ENCODE measurements around the gene JARID2.

JARID2 gene

DNA sequence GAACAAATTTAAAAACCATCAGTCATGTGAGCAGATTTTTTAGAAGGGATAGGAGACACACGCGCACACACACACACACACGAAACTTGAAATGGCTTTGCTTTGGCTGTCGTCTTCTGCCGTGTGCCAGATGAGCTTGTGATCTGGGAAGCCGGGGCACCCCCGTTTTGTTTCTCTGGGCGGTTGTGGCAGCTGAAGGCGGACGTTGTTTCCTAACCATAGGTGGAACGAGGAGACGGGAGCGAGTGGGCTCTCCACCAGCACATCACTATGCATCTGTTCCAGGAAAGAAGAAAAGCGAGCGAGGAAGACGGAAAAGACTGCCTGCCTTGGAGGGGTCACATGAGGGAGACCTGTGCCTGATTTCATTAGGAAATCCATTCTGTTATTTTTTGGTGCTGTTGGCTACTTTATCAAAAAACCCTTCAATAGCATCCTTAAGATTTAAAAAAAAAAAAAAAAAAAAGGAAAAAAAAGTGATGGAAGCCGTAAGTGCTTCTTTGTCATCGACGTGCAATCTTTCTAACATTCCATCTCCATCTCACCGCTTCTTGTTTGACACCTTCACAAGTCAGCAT, 274.8 kb downstream of the JARID2 start:
- DNase-seq (ENCODE audit: low spot score) = no peak

GRCh38 chr6:15521582-15521981, 275.7 kb downstream of the JARID2 start:
- DNase-seq (ENCODE audit: low spot score) = peak; percentile 60

GRCh38 chr6:15522026-15522425, 276.2 kb downstream of the JARID2 start:
- no peak for DNase-seq (ENCODE audit: low spot score)

GRCh38 chr6:15522427-15522826, 276.6 kb downstream of the JARID2 start:
- DNase-seq (ENCODE audit: low spot score) = no peak

DNA sequence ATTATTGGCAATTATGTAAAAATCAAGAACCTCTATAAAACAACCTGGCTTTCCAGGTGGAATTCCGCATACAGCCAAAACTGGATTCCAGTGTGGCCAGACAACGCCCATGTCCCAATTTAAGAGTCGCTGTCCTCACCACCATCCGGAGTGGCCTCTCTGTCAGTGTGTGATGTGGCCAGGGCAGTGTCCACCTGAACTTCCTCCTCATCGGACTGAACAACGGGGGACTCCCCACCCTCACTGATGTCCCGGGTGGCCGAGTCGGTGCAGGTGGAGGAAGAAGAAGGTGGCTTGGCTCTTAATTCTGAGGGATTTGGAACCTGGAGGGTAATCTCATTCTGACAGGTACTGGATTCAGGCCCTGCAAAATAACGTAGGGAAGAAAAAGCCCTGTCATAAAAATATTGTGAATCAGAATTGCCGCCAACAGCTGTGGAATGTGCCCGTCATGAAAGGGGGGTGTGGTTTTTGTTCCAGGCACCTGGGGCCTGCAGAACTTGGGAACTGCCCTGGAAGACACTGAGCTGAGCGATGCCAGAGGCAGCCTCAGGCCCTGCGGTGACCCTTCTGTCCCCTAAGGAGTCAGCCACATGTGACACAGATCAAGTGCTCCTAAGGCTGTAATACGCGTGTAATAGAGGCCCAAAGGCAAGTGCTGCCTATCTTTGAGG, 277.1 kb downstream of the JARID2 start:
- no peak for DNase-seq (ENCODE audit: low spot score)

GRCh38 chr6:15523679-15524630, 278.1 kb downstream of the JARID2 start:
- no peak for DNase-seq (ENCODE audit: low spot score)

DNA sequence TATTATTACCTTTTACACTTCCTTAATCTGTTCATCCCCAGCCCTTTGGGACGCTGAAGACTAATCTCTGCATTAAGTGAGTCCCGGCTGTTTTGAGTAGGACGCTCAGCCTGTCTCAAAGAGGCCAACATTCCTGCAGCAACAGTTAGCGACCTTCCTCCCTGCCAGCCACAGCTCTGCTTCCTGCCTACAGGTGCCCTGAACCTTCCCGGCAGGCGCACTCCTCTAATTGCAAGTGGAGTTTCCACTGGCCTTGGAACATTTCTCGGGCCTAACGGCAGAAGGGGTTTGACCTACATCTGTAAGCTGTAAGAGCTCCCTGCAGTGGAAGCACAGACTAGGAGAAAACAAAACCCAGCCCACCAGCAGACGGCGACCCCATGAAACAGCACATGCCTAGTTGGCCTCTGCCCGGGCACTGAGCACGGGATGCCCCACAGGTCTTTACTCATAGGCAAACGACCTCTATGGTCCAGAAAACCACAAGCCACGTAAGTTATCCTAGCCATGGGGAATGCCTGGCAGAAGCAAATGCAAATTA, 279.1 kb downstream of the JARID2 start:
- DNase-seq (ENCODE audit: low spot score) = no peak

GRCh38 chr6:15526212-15526701, 280.4 kb downstream of the JARID2 start:
- DNase-seq (ENCODE audit: low spot score) = no peak

GRCh38 chr6:15527838-15528617, 282.2 kb downstream of the JARID2 start:
- no peak for DNase-seq (ENCODE audit: low spot score)

GRCh38 chr6:15528870-15529269, 283.0 kb downstream of the JARID2 start:
- no peak for DNase-seq (ENCODE audit: low spot score)

DNA sequence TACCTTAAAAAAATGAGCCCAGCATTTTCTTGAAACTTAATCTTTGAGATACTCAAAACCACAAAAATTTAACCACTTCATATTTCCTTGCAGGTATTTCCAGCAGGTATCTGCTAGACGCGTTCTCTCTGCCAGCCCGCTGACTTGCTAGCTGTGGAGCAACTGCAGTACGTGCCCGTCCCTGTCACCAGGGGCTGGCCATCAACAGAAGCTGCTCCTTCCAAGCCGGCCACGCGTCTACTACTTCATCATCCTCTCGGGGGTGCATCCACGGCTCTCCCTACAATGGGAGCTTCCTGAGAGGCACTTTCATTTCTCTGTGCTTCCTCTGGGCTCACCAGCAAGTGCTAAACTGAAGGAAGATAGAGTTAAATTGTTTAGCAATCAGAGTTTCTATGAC, 284.5 kb downstream of the JARID2 start:
- DNase-seq (ENCODE audit: low spot score) = no peak

DNA sequence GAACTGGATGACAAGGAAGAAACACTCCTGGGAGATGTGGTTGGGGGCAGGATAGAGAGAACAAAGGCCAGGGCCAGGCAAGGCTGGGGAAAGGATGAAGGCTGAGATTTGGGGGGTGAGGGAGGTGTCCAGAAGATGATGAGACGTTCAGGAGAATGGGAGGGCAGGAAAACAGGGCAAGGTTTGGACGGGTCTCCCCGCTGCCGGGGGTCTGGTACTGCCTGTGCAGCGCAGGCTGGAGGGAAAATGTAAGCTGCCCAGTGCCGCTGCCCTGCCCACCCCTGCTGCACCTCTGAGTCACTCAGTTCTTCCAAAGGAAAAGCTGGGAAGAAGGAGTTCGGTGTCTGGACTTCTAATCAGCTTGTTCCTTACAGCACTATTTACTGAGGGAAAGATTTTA, 286.1 kb downstream of the JARID2 start:
- DNase-seq (ENCODE audit: low spot score) = no peak

- DNase-seq (ENCODE audit: low spot score) = no peak
Observed at GRCh38 chr6:15533379-15534026, 287.6 kb downstream of the JARID2 start.

GRCh38 chr6:15534974-15535373, 289.1 kb downstream of the JARID2 start:
- no peak for DNase-seq (ENCODE audit: low spot score)

GRCh38 chr6:15535495-15536197, 289.8 kb downstream of the JARID2 start:
- no peak for DNase-seq (ENCODE audit: low spot score)

DNA sequence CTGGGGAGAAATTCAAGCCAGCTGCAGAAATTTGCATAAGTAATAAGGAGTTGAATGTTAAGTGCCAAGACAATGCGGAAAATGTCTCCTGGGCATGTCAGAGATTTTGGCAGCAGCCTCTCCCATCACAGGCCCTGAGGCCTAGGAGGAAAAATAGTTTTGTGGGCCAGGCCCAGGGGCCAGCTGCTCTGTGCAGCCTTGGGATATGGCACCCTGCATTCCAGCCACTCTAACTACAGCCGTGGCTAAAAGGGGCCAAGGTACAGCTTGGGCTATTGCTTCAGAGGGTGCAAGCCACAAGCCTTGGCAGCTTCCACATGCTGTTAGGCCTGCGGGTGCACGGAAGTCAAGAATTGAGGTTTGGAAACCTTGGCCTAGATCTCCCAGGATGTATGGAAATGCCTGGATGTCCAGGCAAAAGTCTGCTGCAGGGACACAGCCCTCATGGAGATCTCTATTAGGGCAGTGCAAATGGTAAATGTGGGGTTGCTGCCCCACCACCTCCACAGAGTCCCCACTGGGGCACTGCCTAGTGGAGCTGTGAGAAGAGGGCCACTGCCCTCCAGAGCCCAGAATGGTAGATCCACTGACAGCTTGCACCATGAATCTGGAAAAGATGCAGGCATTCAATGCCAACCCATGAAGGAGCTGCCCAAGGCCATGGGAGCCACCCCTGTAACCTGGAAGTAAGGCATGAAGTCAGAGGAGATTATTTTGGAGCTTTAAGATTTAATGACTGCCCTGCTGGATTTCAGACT, 290.5 kb downstream of the JARID2 start:
- DNase-seq (ENCODE audit: low spot score) = no peak

GRCh38 chr6:15538106-15538505, 292.2 kb downstream of the JARID2 start:
- DNase-seq (ENCODE audit: low spot score) = no peak

DNA sequence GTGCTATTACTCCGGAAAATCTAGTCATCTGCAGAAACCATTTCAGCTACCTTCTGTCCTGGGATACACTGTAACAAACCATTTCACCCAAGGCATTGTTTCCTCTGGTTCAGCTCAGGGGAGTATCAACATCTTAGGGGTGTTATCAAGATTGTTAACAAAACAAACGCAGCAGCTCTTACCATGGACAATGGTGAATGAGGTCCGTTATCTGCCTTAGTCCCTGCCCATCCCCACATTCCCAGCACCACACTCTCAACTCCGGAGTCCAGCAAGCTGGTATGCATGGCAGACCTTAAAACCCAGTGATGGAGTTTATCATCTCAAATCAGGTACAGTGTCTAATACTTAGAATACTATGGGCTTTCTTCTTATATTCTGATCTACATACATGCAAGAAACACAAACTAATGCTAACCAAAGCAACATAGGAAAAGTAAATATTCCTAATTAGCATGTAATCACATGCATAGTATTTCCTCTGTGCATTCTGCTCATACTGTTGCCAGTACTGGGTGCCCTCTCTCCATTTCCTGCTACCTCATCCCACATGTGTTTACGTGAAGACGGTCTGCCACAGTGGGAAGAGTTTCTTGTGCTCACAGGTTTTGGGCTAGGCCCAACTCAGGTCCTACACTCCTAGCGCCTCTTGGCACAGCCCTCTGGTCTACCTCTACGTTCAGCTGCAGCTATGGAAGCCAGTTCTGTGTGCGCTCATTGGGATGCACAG, 293.1 kb downstream of the JARID2 start:
- no peak for DNase-seq (ENCODE audit: low spot score)

- DNase-seq (ENCODE audit: low spot score) = no peak
Observed at GRCh38 chr6:15539722-15540270, 293.9 kb downstream of the JARID2 start.
